RPMI7951 (cell line): ENCODE data around the gene TMEM263. TPM values are rescaled to one million over a fixed set of nuclear protein-coding genes. Genes with fewer than 3 reads are reported as not detected.

Experiments
- DNase-seq: peaks from one replicate; pipeline ENCODE4 v3.0.0-alpha.2; 2012; ENCODE audit warnings: low read depth
- total RNA-seq: library from RNA; depleted of rRNA; stranded (reverse); fragments of >200 nt; shearing (Covaris generic); gene quantifications from 2 replicates; pipeline ENCODE4 v1.2.3, GENCODE V29; 2014

TMEM263 gene
- total RNA-seq, 1 experiment from 2014 or later = 60.6 TPM

GRCh38 chr12:106950591-106950990 lies 5.1 kb upstream of the TMEM263 start:
- no peak for DNase-seq

GRCh38 chr12:106953352-106954250 lies 2.1 kb upstream of the TMEM263 start:
- DNase-seq = no peak

GRCh38 chr12:106954462-106955376 lies 988 bp upstream of the TMEM263 start:
- no peak for DNase-seq

GRCh38 chr12:106956048-106956578 lies 406 bp downstream of the TMEM263 start:
- DNase-seq = peak; percentile 61

- no peak for DNase-seq
These were observed 1.9 kb downstream of the TMEM263 start for GRCh38 chr12:106957583-106957982.

- DNase-seq = no peak
These were observed 4.7 kb downstream of the TMEM263 start for GRCh38 chr12:106960443-106960842.

- DNase-seq = no peak
These were observed 6.6 kb downstream of the TMEM263 start for GRCh38 chr12:106962286-106962685.

- DNase-seq = no peak
These were observed 8.8 kb downstream of the TMEM263 start for GRCh38 chr12:106964526-106964925.

GRCh38 chr12:106971065-106971464 lies 15.4 kb downstream of the TMEM263 start:
- DNase-seq = no peak

- no peak for DNase-seq
These were observed 17.8 kb downstream of the TMEM263 start for GRCh38 chr12:106973545-106973944.

GRCh38 chr12:106974511-106974910 lies 18.8 kb downstream of the TMEM263 start:
- no peak for DNase-seq

GRCh38 chr12:106975098-106975497 lies 19.4 kb downstream of the TMEM263 start:
- DNase-seq = no peak

GRCh38 chr12:106975993-106976658 lies 20.4 kb downstream of the TMEM263 start:
- peak; percentile 39 for DNase-seq

GRCh38 chr12:106976668-106977067 lies 21.0 kb downstream of the TMEM263 start:
- DNase-seq = no peak

GRCh38 chr12:106978035-106978800 lies 22.5 kb downstream of the TMEM263 start:
- DNase-seq = no peak

- no peak for DNase-seq
These were observed 25.2 kb downstream of the TMEM263 start for GRCh38 chr12:106980944-106981343.

GRCh38 chr12:106981788-106982187 lies 26.1 kb downstream of the TMEM263 start:
- DNase-seq = no peak

- DNase-seq = no peak
These were observed 26.5 kb downstream of the TMEM263 start for GRCh38 chr12:106982229-106982628.

GRCh38 chr12:106984588-106985137 lies 29.0 kb downstream of the TMEM263 start:
- no peak for DNase-seq

GRCh38 chr12:106985479-106985878 lies 29.8 kb downstream of the TMEM263 start:
- no peak for DNase-seq

- DNase-seq = no peak
These were observed 30.4 kb downstream of the TMEM263 start for GRCh38 chr12:106986135-106986534.
